Stimulated activated naive CD8-positive, alpha-beta T cell treated with anti-CD3 and anti-CD28 coated beads, Interleukin-15, amount 100 ng/mL, for 72 hours (primary cell): Measurements from ENCODE around the gene PRPH.
"Not testable (repeated sequence)": the region's sequence is repeated elsewhere in the genome, so short reads cannot be mapped to it uniquely, and the experiment has no call there.

Source experiments
- ATAC-seq: fragments of 150-1000 bp; cut with Tn5 transposase; 2 replicates; pipeline ENCODE4 v1.10.0; 2021; ENCODE audit warnings: mild to moderate bottlenecking, moderate library complexity
- DNase-seq, 2 donors: peaks; one replicate each; pipeline ENCODE4 v3.0.0; 2021 to 2022
- H3K27ac Mint-ChIP-seq, 2 donors: one replicate each; pipeline ENCODE4 v1.8.0; 2022; ENCODE audit warnings: mild to moderate bottlenecking in 2 of 2, mixed read lengths in 2 of 2, moderate library complexity in 2 of 2
- H3K27me3 Mint-ChIP-seq: one replicate; pipeline ENCODE4 v1.8.0; 2022; ENCODE audit warnings: mixed read lengths
- H3K4me1 Mint-ChIP-seq: one replicate; pipeline ENCODE4 v1.8.0; 2022; ENCODE audit warnings: mild to moderate bottlenecking, mixed read lengths
- H3K4me3 Mint-ChIP-seq, 2 donors: one replicate each; pipeline ENCODE4 v1.8.0; 2022; ENCODE audit warnings: mild to moderate bottlenecking in 2 of 2, mixed read lengths in 2 of 2, moderate library complexity in 1 of 2
- H3K9me3 Mint-ChIP-seq, 2 donors: one replicate each; pipeline ENCODE4 v1.8.0; 2022; ENCODE audit warnings: mixed read lengths in 2 of 2

The PRPH gene

GRCh38 chr12:49295082-49295936, at the start of gene PRPH:
TSS of gene PRPH (plus strand) at chr12:49295147. CDS start at chr12:49295201, 54 bp downstream.
- Mint-ChIP-seq H3K9me3 (no peaks in the 10 kb centered on the region), H3K27me3 (peaks cover 84% of the 10 kb centered on the region), H3K27ac (no peak within 1 kb of the TSS), H3K4me1 (peaks cover 28% of the 10 kb centered on the region), H3K4me3 (peak within 1 kb of the TSS in 1 of 2 donors; percentile 48)
- ATAC-seq (no peak), DNase-seq (no peak)

DNA sequence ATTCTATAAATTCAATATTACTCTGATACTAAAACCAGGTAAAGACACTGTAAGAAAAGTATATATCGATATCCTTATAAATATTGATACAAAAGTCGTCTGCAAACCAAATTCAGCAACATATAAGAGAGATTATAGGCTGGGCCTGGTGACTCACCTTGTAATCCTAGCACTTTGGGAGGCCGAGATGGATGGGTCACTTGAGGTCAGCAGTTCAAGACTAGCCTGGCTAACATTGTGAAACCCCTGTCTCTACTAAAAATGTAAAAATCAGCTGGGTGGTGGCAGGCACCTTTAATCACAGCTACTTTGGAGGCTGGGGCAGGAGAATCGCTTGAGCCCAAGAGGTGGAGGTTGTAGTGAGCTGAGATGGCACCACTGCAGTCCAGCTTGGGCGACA, 43.6 kb upstream of the PRPH start:
- peaks cover 5% of the 10 kb centered on the region for H3K4me1 Mint-ChIP-seq

GRCh38 chr12:49253033-49253623, 41.8 kb upstream of the PRPH start:
- DNase-seq (no peak), ATAC-seq (no peak)
- Mint-ChIP-seq H3K9me3 (no peaks in the 10 kb centered on the region), H3K27ac (peak overlapping the region; percentile 13 to 42), H3K4me1 (peaks cover 9% of the 10 kb centered on the region), H3K27me3 (no peaks in the 10 kb centered on the region), H3K4me3 (no peak overlapping the region)

More for the DNA sequence above, 43.6 kb upstream of the PRPH start:
- Mint-ChIP-seq H3K27me3 (no peaks in the 10 kb centered on the region), H3K9me3 (no peaks in the 10 kb centered on the region), H3K27ac (no peak overlapping the region), H3K4me3 (no peak overlapping the region)
- DNase-seq: no peak
- ATAC-seq: no peak

- peaks cover 15% of the 10 kb centered on the region for H3K4me1 Mint-ChIP-seq
- ATAC-seq, H3K27ac Mint-ChIP-seq, DNase-seq, H3K4me3 Mint-ChIP-seq, H3K9me3 Mint-ChIP-seq, H3K27me3 Mint-ChIP-seq: not testable (repeated sequence)
These were observed 39.5 kb upstream of the PRPH start for GRCh38 chr12:49255456-49255855.

GRCh38 chr12:49255857-49256637, 38.9 kb upstream of the PRPH start:
- DNase-seq (no peak), ATAC-seq (no peak)
- Mint-ChIP-seq H3K27ac (no peak overlapping the region), H3K4me3 (no peak overlapping the region), H3K27me3 (no peaks in the 10 kb centered on the region), H3K4me1 (peaks cover 15% of the 10 kb centered on the region), H3K9me3 (no peaks in the 10 kb centered on the region)

DNA sequence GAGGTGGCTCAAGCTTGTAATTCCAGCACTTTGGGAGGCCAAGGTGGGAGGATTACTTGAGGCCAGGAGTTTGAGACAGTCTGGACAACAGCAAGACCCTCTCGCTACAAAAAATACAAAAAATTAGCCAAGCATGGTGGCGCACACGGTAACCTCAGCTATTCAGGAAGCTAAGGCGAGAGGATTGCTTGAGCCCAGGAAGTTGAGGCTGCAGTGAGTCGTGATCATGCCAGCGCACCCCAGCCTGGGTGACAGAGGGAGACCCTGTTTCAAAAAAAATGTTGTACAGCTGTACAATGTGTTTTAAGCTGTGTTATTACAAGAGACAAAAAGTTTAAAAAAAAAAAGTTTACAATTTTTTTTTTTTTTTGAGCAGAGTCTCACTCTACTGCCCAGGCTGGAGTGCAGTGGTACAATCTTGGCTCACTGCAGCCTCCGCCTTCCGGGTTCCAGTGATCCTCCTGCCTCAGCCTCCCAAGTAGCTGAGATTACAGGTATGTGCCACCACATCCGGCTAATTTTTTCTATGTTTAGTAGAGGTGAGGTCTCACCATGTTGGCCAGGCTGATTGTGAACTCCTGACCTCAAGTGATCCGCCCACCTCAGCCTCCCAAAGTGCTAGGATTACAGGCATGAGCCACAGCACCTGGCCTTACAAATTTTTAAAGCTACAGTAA, 37.3 kb upstream of the PRPH start:
- H3K27ac Mint-ChIP-seq, H3K9me3 Mint-ChIP-seq, ATAC-seq, DNase-seq, H3K4me3 Mint-ChIP-seq, H3K27me3 Mint-ChIP-seq: not testable (repeated sequence)
- peaks cover 15% of the 10 kb centered on the region for H3K4me1 Mint-ChIP-seq

DNA sequence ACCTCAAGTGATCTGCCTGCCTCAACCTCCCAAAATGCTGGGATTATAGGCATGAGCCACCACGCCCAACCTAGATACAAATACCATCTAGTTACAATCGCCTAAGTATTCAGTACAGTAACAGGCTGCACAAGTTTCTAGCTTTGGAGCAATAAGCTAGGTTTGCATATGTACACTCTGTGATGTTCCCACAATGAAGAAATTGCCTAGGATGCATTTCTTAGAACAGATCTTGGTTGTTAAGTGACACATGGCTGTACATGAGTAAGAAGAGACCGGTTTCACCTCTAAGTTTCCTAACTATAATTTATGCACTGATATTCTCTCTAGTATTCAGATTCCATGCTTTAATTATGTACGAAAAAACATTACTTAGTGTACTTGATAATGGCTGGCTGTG, 35.5 kb upstream of the PRPH start:
- DNase-seq (no peak), ATAC-seq (no peak)
- H3K27ac Mint-ChIP-seq: no peak overlapping the region
- H3K27me3 Mint-ChIP-seq: no peaks in the 10 kb centered on the region
- H3K9me3 Mint-ChIP-seq: no peaks in the 10 kb centered on the region
- H3K4me1 Mint-ChIP-seq: peaks cover 24% of the 10 kb centered on the region
- no peak overlapping the region for H3K4me3 Mint-ChIP-seq

DNA sequence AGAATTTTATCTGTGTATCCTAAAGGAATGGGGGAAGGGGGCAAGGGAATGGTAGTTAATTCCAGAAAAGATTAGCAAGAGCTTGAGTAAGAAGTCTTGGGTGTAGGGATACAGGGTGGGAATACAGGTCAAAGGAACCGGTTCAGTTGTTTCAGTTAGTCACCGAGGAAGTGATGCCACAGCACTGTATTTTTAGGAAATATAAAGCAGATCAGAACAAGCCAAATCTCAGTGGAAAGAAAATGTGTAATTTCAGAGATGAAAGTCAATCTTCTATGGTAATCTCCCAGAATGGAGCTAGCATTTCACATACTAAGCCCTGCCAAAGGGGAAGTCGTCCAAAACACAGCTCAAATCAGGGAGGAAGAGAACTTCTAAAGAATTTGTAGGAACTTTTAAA, 34.8 kb upstream of the PRPH start:
- no peak for DNase-seq

DNA sequence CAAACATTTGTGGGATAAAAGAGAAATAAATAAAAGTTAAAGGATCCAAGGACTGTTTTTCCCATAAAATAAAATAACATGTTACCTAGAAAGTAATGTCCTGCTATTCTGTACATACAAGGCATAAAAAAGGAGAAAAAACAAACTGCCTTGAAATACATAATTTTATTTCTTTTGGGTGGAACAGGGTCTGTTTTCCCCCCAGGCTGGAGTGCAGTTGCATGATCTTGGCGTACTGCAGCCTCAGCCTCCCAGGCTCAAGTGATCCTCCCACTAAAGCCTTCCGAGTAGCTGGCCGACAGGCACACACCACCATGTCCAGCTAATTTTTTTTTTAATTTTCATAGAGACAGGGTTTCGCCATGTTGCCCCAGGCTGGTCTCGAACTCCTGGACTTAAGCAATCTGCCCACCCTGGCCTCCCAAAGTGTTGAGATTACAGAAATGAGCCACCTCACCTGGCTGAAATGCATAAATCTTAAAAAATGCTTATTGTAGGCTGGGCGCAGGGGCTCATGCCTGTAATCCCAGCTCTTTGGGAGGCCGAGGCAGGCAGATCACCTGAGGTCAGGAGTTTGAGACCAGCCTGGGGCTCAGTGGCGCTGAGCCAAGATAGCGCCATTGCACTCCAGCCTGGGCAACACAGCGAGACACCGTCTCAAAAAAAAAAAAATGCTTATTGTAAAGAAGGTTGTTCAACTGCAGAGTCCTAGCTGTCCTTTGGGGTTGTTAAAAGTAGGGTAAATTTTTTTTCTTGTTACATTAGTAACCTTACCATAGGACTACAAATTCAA, 34.2 kb upstream of the PRPH start:
- Mint-ChIP-seq H3K4me3 (no peak overlapping the region), H3K27ac (no peak overlapping the region), H3K9me3 (no peaks in the 10 kb centered on the region), H3K27me3 (no peaks in the 10 kb centered on the region), H3K4me1 (peaks cover 24% of the 10 kb centered on the region)
- ATAC-seq (no peak), DNase-seq (no peak)

More for the DNA sequence above, 34.8 kb upstream of the PRPH start:
- H3K27me3 Mint-ChIP-seq: no peaks in the 10 kb centered on the region
- no peaks in the 10 kb centered on the region for H3K9me3 Mint-ChIP-seq
- H3K4me3 Mint-ChIP-seq: no peak overlapping the region
- no peak for ATAC-seq
- H3K27ac Mint-ChIP-seq: no peak overlapping the region
- H3K4me1 Mint-ChIP-seq: peaks cover 24% of the 10 kb centered on the region

DNA sequence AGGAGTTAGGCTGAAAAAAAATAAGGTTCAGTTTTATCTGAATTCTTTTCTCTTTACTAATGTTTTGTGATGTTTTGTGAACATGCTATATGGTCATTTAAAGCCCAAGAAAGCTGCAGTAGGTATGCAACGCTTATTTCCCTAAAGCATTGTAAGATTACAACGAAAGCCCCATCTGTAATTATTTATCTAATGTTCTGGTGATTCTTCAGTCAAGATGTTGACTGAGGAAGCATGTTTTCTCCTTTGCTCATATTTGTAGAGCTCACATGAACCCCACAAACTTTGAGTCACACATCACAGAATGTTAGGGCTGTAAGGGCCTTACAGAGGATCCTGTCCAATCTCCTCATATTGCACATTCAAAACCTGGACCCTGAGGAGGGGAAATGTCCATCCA, 33.2 kb upstream of the PRPH start:
- no peak overlapping the region for H3K27ac Mint-ChIP-seq
- no peak for DNase-seq
- H3K27me3 Mint-ChIP-seq: no peaks in the 10 kb centered on the region
- H3K9me3 Mint-ChIP-seq: no peaks in the 10 kb centered on the region
- H3K4me1 Mint-ChIP-seq: peaks cover 30% of the 10 kb centered on the region
- no peak overlapping the region for H3K4me3 Mint-ChIP-seq
- no peak for ATAC-seq

DNA sequence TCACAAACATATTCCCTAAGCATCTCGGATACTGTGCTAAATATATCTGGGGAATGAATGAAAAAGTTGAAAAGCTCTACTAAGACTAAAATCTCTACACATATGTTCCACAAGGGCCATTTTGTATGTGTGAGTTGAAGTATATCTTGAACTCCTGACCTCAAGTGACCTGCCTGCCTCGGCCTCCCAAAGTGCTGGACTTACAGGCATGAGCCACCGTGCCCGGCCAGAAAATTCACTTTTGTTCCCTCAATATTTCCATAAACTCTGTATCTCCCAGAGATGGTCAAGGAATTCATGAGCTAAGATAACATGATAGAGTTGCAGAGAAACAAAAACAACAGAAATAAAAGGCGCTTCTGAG, 31.6 kb upstream of the PRPH start:
- peak overlapping the region; percentile 86 to 91 for H3K4me3 Mint-ChIP-seq
- H3K27me3 Mint-ChIP-seq: no peaks in the 10 kb centered on the region
- H3K27ac Mint-ChIP-seq: peak overlapping the region in 1 of 2 donors; percentile 72
- H3K4me1 Mint-ChIP-seq: peaks cover 40% of the 10 kb centered on the region
- ATAC-seq (no peak), DNase-seq (no peak)
- H3K9me3 Mint-ChIP-seq: no peaks in the 10 kb centered on the region

DNA sequence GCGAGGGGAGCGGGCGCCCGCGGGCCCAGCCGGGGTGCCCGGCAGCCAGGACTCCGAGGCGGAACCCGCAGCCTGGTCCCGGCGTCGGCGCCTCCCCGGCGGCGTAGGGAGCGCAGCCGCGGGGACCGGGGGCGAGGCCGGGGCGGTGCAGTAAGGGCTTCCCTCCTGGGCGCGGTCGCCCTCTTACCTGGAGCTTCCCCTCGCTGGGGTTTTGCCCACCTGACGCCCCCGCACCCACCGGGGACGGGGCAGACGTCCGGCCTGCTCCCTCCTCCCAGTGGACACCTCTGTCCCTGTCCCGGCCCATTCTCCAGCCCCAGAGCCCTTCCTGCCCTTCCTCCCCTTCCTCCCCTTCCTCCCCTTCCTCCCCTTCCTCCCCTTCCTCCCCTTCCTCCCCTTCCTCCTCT, 30.5 kb upstream of the PRPH start:
- Mint-ChIP-seq H3K27ac (peak overlapping the region; percentile 92 to 99), H3K4me1 (peaks cover 47% of the 10 kb centered on the region), H3K4me3 (peak overlapping the region; percentile 91 to 98), H3K27me3 (no peaks in the 10 kb centered on the region), H3K9me3 (no peaks in the 10 kb centered on the region)
- ATAC-seq (peak; percentile 59), DNase-seq (peak in 1 of 2 donors; percentile 59)

DNA sequence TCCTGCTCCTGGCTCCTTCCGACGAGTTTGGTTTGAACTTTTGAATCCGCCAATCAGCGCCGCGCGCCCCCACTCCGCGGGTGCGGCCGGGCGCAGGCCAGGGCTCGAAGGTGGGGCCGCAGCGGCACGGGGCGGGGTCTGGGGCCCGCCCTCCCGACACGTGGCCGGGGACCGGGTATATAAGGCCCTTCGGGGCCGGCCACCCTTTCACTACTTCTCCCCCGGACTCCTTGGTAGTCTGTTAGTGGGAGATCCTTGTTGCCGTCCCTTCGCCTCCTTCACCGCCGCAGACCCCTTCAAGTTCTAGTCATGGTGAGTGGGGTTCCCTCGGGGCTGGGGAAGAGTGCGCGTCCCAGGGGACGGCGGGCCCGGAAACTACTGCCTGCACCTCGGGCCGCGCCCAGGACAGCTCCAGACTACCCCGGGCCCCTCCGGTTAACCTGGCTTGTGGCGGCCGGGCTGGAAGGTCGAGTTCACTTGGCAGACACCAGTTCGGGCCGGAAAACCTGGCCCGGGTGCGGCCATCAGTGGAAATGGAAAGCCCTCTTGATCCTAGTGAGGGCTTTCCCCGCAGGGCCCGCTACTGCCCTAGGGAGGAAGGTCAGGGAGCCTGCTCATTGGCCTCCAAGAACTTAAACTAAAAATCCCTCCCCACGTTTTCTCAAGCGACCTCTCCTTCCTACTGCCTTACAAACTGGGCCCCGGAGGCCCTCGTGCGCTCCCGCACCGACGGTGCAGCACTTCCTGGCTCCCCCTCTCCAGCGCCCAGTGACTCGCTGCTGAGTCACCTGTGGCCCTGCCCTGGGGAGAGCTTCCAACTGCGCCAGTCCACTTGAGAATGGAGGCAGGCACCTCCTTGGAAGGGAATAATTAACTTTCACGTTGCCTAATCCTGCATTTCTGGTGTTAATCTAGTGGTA, 29.8 kb upstream of the PRPH start, which contains the start of gene TUBA1C:
Gene TUBA1C, plus strand, starts transcription at position 210 of the 920 bp plus-strand sequence. Its CDS starts 100 bp downstream, at position 310.
- DNase-seq: peak; percentile 94 to 95
- Mint-ChIP-seq H3K4me1 (peaks cover 48% of the 10 kb centered on the region), H3K4me3 (peak within 1 kb of the TSS; percentile 91 to 98)

GRCh38 chr12:49269191-49269590, 25.8 kb upstream of the PRPH start:
- Mint-ChIP-seq H3K4me1 (peaks cover 35% of the 10 kb centered on the region), H3K27ac (peak overlapping the region in 1 of 2 donors; percentile 54)
- not testable (repeated sequence) for H3K9me3 Mint-ChIP-seq, H3K27me3 Mint-ChIP-seq, H3K4me3 Mint-ChIP-seq, ATAC-seq, DNase-seq

More for the DNA sequence above, 29.8 kb upstream of the PRPH start, which contains the start of gene TUBA1C:
- ATAC-seq: peak; percentile 92
- peak within 1 kb of the TSS; percentile 92 to 99 for H3K27ac Mint-ChIP-seq
- H3K27me3 Mint-ChIP-seq: no peaks in the 10 kb centered on the region
- no peaks in the 10 kb centered on the region for H3K9me3 Mint-ChIP-seq
